ENCODE results near the gene SEMA3C.

DNA sequence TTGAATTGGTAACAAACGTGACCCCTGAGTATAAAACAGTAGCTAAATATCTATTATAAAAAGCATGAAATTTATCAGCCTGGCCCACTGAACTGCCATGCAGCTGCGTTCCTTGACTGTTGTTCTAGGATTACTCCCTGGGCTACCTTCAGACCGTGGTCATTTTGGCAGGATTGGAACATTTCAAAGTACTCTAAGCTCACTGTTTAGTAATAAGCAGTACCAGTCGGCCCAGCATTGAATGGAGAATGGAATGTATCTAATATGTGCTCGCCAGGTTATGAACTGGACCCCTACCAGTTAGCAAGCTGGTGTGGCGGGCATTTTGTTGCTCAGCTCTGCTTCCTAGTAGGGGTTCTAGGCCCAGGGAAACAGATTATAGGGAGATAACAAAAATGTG, 112.2 kb downstream of the SEMA3C start:
- TF ChIP-seq, protein P1, sequence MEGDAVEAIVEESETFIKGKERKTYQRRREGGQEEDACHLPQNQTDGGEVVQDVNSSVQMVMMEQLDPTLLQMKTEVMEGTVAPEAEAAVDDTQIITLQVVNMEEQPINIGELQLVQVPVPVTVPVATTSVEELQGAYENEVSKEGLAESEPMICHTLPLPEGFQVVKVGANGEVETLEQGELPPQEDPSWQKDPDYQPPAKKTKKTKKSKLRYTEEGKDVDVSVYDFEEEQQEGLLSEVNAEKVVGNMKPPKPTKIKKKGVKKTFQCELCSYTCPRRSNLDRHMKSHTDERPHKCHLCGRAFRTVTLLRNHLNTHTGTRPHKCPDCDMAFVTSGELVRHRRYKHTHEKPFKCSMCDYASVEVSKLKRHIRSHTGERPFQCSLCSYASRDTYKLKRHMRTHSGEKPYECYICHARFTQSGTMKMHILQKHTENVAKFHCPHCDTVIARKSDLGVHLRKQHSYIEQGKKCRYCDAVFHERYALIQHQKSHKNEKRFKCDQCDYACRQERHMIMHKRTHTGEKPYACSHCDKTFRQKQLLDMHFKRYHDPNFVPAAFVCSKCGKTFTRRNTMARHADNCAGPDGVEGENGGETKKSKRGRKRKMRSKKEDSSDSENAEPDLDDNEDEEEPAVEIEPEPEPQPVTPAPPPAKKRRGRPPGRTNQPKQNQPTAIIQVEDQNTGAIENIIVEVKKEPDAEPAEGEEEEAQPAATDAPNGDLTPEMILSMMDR (IDR thresholded peaks at IDR 0.05; ENCODE audit: poor library complexity), result no peak
- TF ChIP-seq EZH2 (IDR thresholded peaks at IDR 0.05; ENCODE audit: borderline replicate concordance), result no peak
